ENCODE results near the gene CALD1. TPM values are rescaled to one million over a fixed set of nuclear protein-coding genes. Genes with fewer than 3 reads are reported as not detected.

Gene CALD1
- total RNA-seq, 1 experiment from 2014 or later = 47.9 TPM

- Histone ChIP-seq H3K27me3 (replicated peaks; ENCODE audit: insufficient read depth, low read depth, low read length, poor library complexity) (no peaks in the 10 kb centered on the region), H3K27ac (ENCODE audit: low read depth, low read length, poor library complexity, severe bottlenecking) (no peak overlapping the region), H3K9me3 (ENCODE audit: low read depth, low read length, poor library complexity, severe bottlenecking) (no peaks in the 10 kb centered on the region), H3K4me1 (ENCODE audit: insufficient read depth, low read length, poor library complexity, severe bottlenecking) (peaks cover 70% of the 10 kb centered on the region), H3K36me3 (ENCODE audit: insufficient read depth, low read length, poor library complexity, severe bottlenecking) (no peaks in the 10 kb centered on the region), H3K4me3 (ENCODE audit: low read depth, low read length, poor library complexity, severe bottlenecking) (no peak overlapping the region)
- DNase-seq (ENCODE audit: low spot score) = no peak
- no TSS peak for BruUV-seq (replicated peaks)
- ChIA-PET CTCF (no interaction called here), POLR2A (ENCODE audit: low non-redundant PET) (no interaction called here)
- TF ChIP-seq CTCF (conservative IDR thresholded peaks at IDR 0.05; ENCODE audit: low read depth, low read length) (no peak), EZH2 (IDR thresholded peaks at IDR 0.05; ENCODE audit: borderline replicate concordance, low read depth, low read length, poor library complexity, severe bottlenecking) (no peak)
- intact Hi-C loops (cut with micrococcal nuclease; ENCODE audit: unreplicated experiment) = no loop called here
Measured at GRCh38 chr7:134852625-134853024, 73.2 kb downstream of the CALD1 start.

- no TSS peak for BruUV-seq (replicated peaks)
- intact Hi-C loops (cut with micrococcal nuclease; ENCODE audit: unreplicated experiment) = no loop called here
- H3K27me3 ChIP-seq (replicated peaks; ENCODE audit: insufficient read depth, low read depth, low read length, poor library complexity) = no peaks in the 10 kb centered on the region
- ChIA-PET CTCF (no interaction called here), POLR2A (ENCODE audit: low non-redundant PET) (no interaction called here)
- H3K27ac ChIP-seq (ENCODE audit: low read depth, low read length, poor library complexity, severe bottlenecking) = peak overlapping the region; percentile 56
- H3K4me3 ChIP-seq (ENCODE audit: low read depth, low read length, poor library complexity, severe bottlenecking) = no peak overlapping the region
- peak; percentile 93 for DNase-seq (ENCODE audit: low spot score)
- TF ChIP-seq EZH2 (IDR thresholded peaks at IDR 0.05; ENCODE audit: borderline replicate concordance, low read depth, low read length, poor library complexity, severe bottlenecking) (no peak), CTCF (conservative IDR thresholded peaks at IDR 0.05; ENCODE audit: low read depth, low read length) (no peak)
- H3K4me1 ChIP-seq (ENCODE audit: insufficient read depth, low read length, poor library complexity, severe bottlenecking) = peaks cover 48% of the 10 kb centered on the region
- no peaks in the 10 kb centered on the region for H3K9me3 ChIP-seq (ENCODE audit: low read depth, low read length, poor library complexity, severe bottlenecking)
- no peaks in the 10 kb centered on the region for H3K36me3 ChIP-seq (ENCODE audit: insufficient read depth, low read length, poor library complexity, severe bottlenecking)
Measured at GRCh38 chr7:134854816-134855215, 75.4 kb downstream of the CALD1 start.

- ChIA-PET CTCF (no interaction called here), POLR2A (ENCODE audit: low non-redundant PET) (no interaction called here)
- BruUV-seq (replicated peaks) = no TSS peak
- H3K27ac ChIP-seq (ENCODE audit: low read depth, low read length, poor library complexity, severe bottlenecking) = peak overlapping the region; percentile 56
- peaks cover 44% of the 10 kb centered on the region for H3K4me1 ChIP-seq (ENCODE audit: insufficient read depth, low read length, poor library complexity, severe bottlenecking)
- H3K9me3 ChIP-seq (ENCODE audit: low read depth, low read length, poor library complexity, severe bottlenecking) = no peaks in the 10 kb centered on the region
- DNase-seq (ENCODE audit: low spot score) = peak; percentile 42
- intact Hi-C loops (cut with micrococcal nuclease; ENCODE audit: unreplicated experiment) = no loop called here
- no peaks in the 10 kb centered on the region for H3K27me3 ChIP-seq (replicated peaks; ENCODE audit: insufficient read depth, low read depth, low read length, poor library complexity)
- no peaks in the 10 kb centered on the region for H3K36me3 ChIP-seq (ENCODE audit: insufficient read depth, low read length, poor library complexity, severe bottlenecking)
- TF ChIP-seq EZH2 (IDR thresholded peaks at IDR 0.05; ENCODE audit: borderline replicate concordance, low read depth, low read length, poor library complexity, severe bottlenecking) (no peak), CTCF (conservative IDR thresholded peaks at IDR 0.05; ENCODE audit: low read depth, low read length) (no peak)
- no peak overlapping the region for H3K4me3 ChIP-seq (ENCODE audit: low read depth, low read length, poor library complexity, severe bottlenecking)
Measured at GRCh38 chr7:134855442-134855841, 76.0 kb downstream of the CALD1 start.
